ENCODE measurements around the gene BGLAP.
"Not testable (repeated sequence)": the region's sequence is repeated elsewhere in the genome, so short reads cannot be mapped to it uniquely, and the experiment has no call there.

BGLAP gene

DNA sequence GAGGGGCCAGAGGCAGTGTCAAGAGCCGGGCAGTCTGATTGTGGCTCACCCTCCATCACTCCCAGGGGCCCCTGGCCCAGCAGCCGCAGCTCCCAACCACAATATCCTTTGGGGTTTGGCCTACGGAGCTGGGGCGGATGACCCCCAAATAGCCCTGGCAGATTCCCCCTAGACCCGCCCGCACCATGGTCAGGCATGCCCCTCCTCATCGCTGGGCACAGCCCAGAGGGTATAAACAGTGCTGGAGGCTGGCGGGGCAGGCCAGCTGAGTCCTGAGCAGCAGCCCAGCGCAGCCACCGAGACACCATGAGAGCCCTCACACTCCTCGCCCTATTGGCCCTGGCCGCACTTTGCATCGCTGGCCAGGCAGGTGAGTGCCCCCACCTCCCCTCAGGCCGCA, at the start of gene BGLAP:
Gene BGLAP, plus strand, starts transcription at position 259 of the 400 bp plus-strand sequence. Its CDS starts 48 bp downstream, at position 307.
- no peak for DNase-seq (ENCODE audit: low read depth in 1 of 2, low spot score in 1 of 2)

DNA sequence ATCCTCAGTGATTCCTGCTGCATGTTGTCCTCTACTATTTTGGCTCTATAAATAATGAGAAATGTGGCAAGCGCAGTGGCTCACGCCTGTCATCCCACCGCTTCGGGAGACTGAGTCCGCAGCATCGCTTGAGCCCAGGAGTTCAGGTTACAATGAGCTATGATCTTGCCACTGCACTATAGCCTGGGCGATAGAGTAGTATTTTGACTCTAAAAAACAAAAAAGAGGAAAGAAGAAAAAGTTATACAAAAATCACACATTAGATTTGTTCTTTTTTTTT, 48.8 kb upstream of the BGLAP start:
- no peak for DNase-seq (ENCODE audit: low read depth in 1 of 2, low spot score in 1 of 2)

DNA sequence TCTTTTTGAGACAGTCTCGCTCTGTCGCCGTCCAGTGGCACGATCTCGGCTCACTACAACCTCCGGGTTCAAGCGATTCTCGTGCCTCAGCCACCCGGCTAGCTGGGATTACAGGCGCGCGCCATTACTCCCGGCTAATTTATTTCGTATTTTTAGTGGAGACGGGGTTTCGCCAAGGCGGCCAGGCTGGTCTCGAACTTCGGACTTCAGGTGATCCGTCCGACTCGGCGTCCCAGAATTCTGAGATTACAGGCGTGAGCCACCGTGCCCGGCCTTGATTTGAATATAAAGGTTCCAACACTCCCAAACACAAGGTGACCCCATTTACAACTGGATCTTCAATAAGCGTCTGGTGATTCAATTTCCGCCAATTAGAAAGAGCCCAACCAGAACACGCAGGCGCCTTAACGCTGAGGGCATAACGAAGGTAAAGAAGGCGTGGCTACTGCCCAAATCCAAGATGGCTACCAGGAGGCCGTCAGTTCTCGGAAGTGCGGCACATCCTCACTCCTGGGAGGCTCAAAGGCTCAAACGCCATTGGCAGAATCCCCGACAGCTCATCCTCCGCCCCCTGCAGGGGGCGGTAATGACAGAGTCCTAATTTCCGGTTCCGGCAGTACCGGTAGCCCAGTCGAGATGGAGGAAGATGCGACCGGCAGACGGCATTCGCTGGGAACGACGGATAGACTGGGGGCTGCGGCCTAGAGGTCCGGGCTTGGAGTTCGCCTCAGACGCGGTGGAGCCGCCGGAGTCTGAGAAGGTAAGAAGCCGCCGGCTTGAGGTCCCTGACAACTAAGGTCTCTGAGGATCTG, 48.3 kb upstream of the BGLAP start, which contains the start of gene SLC25A44:
Gene SLC25A44, plus strand, starts transcription at position 617 of the 812 bp plus-strand sequence. CDS start 5,744 bp downstream, outside the sequence.
- DNase-seq (ENCODE audit: low read depth in 1 of 2, low spot score in 1 of 2), result peak; percentile 94 to 97

DNA sequence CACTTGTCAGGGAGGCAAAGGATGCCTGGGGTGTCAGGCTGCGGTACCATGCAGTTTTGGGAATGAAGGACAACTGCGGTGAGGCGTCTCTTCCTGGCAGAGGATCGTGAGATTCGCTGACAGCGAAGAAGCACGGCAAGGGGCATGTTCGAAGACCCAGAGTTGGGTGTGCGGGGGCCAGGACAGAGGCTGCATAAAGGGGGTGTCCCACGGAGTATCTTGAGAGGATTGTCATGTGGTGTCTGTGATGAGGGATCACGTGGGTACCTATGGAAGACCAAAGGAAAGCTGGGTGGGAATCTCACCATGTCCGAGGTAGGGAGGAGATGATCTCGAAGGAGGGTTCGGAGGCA, 47.7 kb upstream of the BGLAP start:
- no peak for DNase-seq (ENCODE audit: low read depth in 1 of 2, low spot score in 1 of 2)

DNA sequence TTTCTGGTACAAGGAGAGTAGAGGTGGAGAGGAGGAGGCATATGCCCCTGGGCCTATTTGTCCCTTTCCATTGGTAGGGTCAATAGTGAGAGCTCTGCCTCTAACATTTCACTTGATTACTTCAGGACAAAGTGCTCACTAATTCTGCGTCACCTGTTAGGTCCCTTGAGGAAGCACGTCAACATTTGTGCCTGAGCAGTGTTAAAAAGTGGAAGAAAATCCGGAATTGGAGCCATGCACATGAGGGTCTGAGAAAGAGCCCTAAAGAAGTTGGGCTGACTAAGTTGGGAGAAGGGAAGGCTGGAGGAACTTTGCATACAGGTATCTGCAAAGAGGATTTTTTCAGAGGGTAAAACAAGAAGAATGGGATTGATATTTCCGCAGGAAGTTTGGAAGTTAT, 46.1 kb upstream of the BGLAP start:
- DNase-seq (ENCODE audit: low read depth in 1 of 2, low spot score in 1 of 2), result no peak

DNA sequence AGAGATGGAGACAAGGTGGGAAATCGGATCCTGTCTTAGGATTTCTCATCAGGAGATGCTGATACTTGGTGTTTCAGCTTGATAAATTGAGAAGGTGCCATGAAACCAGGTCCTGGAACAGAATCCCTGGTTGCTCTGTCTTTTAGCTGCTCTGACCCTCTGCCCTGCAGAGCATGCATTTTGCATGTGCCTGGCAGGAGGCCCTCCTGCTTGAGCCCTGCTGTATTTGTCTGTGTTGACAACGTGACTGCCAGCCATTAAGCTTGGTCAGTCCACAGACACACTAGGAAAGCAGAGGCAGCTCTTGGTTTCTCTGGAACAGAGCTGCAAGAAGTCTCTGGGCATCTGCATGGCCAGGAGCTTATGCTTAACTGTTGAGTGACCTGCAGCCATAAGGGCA, 45.5 kb upstream of the BGLAP start:
- DNase-seq (ENCODE audit: low read depth in 1 of 2, low spot score in 1 of 2), result no peak

DNA sequence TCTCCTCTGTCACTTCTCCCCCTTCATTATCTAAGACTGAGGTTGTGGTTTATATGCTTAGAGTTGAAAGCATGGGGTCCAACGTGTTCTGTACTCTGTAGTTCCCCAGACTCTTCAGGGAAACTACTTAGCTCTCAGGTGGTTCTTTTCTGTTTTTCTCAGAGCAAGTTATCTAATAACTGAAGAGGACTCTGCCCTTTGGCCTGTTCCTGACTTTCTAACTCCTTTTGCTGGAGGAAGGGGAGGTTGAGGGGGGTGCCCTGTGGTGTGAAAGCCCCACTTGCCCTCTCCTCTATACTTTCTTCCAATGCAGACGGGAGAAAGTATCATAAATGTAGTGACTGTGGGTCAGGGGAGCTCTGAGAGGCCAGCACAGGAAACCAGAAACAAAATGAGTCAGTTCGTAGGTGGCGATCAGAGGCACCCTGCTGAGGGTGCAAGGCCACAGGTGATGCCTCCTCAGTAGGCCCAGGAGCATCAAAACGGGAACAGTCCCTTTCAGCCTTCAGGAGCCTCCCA, 43.1 kb upstream of the BGLAP start:
- DNase-seq (ENCODE audit: low read depth in 1 of 2, low spot score in 1 of 2), result no peak

DNA sequence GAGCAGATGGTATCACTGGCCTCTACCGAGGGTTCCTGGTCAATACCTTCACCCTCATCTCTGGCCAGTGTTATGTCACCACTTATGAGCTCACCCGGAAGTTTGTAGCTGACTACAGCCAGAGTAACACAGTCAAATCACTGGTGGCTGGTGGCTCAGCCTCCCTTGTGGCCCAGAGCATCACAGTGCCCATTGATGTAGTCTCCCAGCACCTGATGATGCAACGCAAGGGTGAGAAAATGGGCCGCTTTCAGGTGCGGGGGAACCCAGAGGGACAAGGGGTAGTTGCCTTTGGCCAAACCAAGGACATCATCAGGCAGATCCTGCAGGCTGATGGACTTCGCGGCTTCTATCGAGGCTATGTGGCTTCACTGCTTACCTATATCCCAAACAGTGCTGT, 41.9 kb upstream of the BGLAP start:
- no peak for DNase-seq (ENCODE audit: low read depth in 1 of 2, low spot score in 1 of 2)

DNA sequence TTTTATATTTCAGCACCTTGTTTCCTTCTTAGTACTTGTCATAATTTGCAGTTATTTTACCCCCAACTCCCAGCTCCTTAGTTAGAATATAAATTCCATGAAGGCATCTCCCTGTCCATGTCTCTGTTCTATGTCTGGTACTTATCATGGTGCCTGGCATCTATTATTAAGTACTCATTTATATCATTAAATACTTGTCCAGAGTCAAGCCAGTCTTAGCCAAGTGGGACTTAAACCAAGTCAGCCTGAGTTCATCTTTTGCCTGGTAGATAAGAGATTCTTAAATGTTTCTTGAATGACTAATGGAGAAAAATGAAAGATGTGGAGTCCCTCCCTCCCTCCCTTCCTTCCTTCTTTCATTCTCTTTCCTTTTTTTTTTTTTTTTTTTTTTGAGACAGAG, 38.7 kb upstream of the BGLAP start:
- DNase-seq (ENCODE audit: low read depth in 1 of 2, low spot score in 1 of 2), result no peak

DNA sequence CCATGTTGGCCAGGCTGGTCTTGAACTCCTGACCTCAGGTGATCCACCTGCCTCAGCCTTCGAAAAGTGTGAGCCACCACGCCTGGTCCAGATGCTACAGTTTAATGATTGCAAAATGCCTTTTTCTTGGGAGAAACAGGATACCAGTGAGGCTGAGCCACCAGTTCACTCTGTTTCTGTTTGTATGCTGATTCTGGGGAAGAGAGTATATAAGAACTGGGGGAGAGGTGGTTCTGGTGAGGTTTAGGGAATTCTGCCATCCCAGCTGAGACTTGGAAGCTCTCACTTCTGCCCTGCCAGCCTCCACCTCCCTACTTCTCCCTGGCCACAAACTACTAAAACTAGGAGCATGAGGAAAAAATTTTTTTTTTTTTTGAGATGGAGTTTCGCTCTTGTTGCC, 37.3 kb upstream of the BGLAP start:
- DNase-seq (ENCODE audit: low read depth in 1 of 2, low spot score in 1 of 2), result no peak

DNA sequence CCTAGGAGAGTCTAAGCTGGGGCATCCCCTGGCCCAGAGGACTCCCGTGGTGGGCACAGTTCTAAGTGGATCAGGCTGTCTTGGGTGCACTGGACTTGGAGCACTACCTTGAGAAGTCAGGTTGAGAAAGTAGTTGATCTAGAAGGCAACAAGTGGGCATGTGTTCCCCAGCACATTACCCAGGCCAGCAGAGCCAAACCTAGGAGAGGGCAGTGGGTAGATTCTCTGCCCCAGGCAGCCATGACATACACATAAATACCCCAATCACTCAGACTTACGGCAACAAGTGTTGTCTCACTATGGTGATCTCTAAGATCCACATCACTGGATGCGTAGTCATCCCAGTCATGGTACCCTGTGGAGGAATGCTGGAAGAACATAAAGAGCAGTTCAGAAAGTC, 30.7 kb upstream of the BGLAP start:
- no peak for DNase-seq (ENCODE audit: low read depth in 1 of 2, low spot score in 1 of 2)

DNA sequence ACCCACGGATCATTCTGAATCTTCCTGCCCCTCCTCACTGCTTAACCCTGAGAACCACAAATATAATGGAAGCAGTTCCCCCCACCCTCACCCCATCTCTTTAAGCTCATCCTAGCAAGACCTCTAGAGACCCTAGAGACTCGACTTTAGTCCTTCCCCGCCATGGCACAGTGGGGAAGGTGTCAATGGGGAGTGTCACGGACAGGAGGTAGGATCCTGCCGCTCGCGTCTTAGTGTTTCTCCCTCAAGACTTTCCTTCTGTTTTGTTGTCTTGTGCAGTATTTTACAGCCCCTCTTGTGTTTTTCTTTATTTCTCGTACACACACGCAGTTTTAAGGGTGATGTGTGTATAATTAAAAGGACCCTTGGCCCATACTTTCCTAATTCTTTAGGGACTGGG, 29.9 kb upstream of the BGLAP start:
- DNase-seq (ENCODE audit: low read depth in 1 of 2, low spot score in 1 of 2), result no peak

DNA sequence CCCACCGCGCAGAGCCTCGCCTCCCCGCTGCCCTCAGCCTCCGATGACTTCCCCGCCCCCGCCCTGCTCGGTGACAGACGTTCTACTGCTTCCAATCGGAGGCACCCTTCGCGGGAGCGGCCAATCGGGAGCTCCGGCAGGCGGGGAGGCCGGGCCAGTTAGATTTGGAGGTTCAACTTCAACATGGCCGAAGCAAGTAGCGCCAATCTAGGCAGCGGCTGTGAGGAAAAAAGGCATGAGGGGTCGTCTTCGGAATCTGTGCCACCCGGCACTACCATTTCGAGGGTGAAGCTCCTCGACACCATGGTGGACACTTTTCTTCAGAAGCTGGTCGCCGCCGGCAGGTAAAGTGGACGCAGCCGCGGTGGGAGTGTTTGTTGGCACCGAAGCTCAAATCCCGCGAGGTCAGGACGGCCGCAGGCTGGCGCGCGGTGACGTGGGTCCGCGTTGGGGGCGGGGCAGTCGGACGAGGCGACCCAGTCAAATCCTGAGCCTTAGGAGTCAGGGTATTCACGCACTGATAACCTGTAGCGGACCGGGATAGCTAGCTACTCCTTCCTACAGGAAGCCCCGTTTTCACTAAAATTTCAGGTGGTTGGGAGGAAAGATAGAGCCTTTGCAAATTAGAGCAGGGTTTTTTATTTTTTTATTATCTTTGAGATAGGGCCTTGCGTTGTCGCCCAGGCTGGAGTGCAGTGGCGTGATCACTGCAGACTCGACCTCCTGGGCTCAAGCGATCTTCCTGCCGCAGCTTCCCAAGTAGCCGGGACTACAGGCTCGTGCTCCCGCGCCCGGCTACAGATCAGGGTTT, 28.9 kb upstream of the BGLAP start, which contains the start of gene PMF1:
Gene PMF1, plus strand, starts transcription at position 175 of the 811 bp plus-strand sequence. Its CDS starts 9 bp downstream, at position 184.
- peak; percentile 93 to 96 for DNase-seq (ENCODE audit: low read depth in 1 of 2, low spot score in 1 of 2)

DNA sequence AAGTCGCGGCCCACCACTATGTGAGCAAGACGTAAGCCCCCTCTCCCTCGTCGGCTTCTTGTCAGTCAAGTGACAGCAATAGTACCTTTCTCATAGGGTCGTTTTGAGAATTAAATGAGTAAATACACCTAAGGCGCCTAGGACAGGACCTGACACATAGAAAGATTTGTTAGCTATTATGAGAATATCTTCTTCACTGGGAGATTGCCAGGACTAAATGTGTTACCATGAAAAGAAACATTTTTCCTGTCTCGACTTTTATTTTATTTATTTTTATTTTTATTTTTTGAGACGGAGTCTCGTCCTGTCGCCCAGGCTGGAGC, 28.4 kb upstream of the BGLAP start:
- DNase-seq (ENCODE audit: low read depth in 1 of 2, low spot score in 1 of 2), result no peak

DNA sequence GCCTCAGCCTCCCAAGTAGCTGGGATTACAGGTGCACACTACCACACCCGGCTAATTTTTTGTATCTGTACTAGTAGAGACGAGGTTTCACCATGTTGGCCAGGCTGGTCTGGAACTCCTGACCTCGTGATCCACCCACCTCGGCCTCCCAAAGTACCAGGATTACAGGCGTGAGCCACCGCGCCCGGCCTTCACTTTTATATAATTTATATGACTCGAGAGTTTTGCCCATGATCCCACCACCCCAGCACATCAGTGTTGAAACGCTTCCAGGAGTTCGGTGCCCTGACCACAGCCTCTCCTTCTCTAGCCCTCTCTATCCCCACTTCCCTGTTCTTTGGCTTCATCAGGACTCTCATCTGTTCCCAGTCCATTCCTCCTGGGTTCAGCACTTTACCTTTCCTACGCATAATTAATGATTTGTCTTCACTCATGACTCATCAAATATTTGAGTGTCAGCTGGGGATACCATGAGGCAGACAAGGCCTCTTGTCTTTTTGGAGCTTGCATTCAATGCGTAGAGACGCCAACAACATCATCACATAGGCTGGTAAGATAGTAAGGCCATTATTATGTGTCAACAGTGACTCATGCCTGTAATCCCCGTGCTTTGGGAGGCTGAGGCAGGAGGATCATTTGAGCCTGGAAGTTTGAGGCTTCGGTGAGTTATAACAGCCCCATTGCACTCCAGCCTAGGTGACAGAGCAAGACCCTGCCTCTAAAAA, 27.8 kb upstream of the BGLAP start:
- no peak for DNase-seq (ENCODE audit: low read depth in 1 of 2, low spot score in 1 of 2)

DNA sequence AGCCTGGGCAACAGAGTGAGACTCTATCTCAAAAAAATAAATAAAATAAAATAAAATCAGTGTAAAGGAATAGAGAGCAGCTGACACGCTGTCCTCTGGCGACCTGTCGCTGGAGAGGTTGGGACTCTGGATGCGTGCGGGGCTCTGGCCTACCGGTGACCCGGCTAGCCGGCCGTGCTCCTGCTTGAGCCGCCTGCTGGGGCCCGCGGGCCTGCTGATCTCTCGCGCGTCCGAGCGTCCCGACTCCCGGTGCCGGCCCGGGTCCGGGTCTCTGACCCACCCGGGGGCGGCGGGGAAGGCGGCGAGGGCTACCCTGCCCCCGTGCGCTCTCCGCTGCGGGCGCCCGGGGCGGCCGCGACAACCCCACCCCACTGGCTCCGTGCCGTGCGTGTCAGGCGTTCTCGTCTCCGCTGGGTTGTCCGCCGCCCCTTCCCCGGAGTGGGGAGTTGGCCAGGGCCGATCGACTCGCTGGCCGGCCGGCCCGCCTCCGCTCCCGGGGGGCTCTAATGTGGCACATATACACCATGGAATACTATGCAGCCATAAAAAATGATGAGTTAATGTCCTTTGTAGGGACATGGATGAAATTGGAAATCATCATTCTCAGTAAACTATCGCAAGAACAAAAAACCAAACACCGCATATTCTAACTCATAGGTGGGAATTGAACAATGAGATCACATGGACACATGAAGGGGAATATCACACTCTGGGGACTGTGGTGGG, 25.5 kb upstream of the BGLAP start:
- DNase-seq (ENCODE audit: low read depth in 1 of 2, low spot score in 1 of 2), result not testable (repeated sequence)

DNA sequence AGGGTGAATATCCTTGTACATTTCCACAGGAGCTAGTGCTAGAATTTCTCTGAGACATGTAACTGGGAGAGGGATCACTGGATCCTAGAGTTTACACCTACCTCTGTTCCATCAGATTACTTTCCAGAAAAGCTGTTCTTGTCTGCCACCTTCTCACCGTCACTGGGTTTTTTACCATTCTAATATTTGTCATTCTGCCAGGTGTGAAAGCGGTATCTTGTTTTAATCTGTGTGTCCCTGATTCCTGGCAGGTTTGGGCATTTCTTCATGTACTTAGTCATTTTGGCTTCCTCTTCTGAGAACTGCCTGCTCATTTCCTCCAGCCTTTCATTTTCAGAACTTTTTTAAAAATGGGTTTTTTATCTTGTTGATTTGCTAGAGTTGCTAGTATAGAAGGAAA, 24.1 kb upstream of the BGLAP start:
- DNase-seq (ENCODE audit: low read depth in 1 of 2, low spot score in 1 of 2), result peak in 1 of 2 donors; percentile 72

DNA sequence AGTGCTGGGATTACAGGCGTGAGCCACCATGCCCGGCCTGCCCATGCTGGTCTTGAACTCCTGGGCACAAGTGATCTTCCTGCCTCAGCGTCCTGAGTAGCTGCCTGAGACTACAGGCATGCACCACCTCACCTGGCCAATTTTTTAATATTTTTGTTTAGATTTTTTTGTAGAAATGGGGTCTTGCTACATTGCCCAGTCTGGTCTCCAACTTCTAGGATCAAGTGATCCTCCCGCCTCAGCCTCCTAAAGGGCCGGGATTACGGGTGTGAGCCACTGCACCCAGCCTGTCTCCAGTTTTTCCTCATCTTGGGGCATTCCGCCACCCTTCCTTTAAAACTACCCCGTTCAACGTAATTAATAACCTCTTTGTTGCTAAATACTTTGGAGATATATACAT, 21.8 kb upstream of the BGLAP start:
- DNase-seq (ENCODE audit: low read depth in 1 of 2, low spot score in 1 of 2), result no peak

DNA sequence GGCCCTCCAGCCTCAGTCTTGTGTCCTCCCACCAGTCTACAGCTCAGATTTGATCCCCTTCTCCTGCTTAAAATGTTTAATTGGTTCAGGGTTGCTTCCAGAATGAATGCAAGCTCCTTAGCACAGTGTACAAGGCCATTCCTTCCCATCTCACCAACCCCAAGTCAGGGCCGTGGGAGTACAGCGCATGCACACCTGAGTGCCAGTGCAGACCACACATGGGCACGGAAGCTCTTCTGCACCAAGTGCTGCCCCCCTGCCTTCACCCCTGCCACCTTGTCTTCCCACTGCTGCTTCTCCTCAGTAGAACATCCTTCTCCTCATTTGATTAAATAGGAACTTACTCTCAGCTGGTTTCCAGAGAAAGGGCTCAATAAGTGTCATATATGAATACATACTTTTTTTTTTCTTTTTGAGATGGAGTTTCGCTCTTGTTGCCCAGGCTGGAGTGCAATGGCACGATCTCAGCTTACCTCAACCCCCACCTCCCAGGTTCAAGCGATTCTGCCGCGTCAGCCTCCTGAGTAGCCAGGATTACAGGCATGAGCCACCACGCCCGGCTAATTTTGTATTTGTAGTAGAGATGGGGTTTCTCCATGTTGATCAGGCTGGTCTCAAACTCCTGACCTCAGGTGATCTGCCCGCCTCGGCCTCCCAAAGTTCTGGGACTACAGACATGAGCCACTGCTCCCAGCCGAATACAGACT, 19.8 kb upstream of the BGLAP start:
- DNase-seq (ENCODE audit: low read depth in 1 of 2, low spot score in 1 of 2), result no peak

DNA sequence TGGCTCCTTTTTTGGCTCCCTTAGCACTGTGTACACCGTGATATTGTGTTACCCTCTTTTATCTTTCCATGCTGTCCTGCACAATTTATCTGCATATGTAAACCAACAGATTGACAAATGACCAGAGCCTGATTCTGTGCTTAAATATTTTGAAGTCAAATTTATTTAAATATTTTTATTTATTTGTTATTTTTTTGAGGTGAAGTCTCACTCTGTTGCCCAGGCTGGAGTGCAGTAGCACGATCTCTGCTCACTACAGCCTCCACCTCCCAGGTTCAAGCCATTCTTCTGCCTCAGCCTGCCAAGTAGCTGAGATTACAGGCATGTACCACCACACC, 16.3 kb upstream of the BGLAP start:
- DNase-seq (ENCODE audit: low read depth in 1 of 2, low spot score in 1 of 2), result no peak

DNA sequence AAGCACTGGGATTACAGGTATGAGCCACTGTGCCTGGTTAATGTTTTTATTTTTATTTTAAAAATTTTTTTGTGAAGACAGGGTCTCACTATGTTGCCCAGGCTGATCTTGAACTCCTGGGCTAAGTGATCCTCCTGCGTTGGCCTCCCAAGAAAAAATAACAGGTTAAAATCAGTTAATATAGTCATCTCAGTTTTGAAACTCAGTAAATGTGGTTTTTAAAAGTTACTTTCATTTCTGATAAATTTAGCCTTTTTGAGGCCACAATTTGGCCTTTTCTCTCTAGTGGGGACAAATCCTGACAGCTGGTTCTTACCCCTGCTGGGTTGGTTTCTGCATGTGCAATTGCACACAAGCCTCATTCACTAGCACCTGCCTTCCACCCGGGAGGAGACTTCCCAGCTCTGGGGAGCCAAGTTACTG, 15.9 kb upstream of the BGLAP start:
- DNase-seq (ENCODE audit: low read depth in 1 of 2, low spot score in 1 of 2), result no peak

Data from activated CD4-positive, alpha-beta T cell treated with anti-CD3 and anti-CD28 coated beads, Interleukin-2, amount 50 U/mL, for 24 hours (primary cell).